Erythroblast (primary cell): ENCODE data around the gene ICAM5.

ENCODE experiments used
- GATA1 ChIP-seq: IDR thresholded peaks from 2 replicates; pipeline ENCODE4 v1.6.1; 2011; ENCODE audit warnings: low read depth, mild to moderate bottlenecking, control low read depth, low read length, moderate library complexity
- POLR2A ChIP-seq: IDR thresholded peaks from 2 replicates; pipeline ENCODE4 v1.6.1; 2011; ENCODE audit warnings: mild to moderate bottlenecking, low read length

DNA sequence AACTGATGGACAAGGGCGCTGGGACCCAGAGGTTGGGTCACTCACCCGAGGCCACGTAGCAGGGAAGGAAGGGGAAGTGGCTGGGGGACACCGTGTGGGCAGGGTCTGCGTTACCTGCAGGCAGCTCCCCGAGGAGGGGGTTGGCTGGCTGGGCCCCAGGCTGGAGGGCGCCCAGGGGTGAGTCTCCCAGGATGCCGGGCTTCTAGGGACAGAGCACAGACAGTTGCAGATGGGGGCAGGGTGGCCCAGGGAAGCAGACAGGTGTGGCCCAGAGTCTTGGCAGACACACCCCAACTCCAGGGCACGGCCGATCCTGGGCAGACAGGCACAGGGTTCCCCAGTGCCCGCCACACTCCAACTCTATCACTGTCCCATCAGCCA lies 31.7 kb downstream of the ICAM5 start:
- TF ChIP-seq POLR2A = no peak
- TF ChIP-seq GATA1 = no peak
